Chondrocyte (in vitro differentiated cells): ENCODE measurements around the gene IFI16. TPM values are rescaled to one million over a fixed set of nuclear protein-coding genes. Genes with fewer than 3 reads are reported as not detected.
"Not testable (repeated sequence)": the region's sequence is repeated elsewhere in the genome, so short reads cannot be mapped to it uniquely, and the experiment has no call there.

Experiments used
- DNase-seq: peaks from one replicate; pipeline ENCODE4 v3.0.0; 2021; ENCODE audit warnings: mixed read lengths, low spot score
- H3K27ac Mint-ChIP-seq: one replicate; pipeline ENCODE4 v1.8.0; 2021; ENCODE audit warnings: mild to moderate bottlenecking, moderate library complexity, mixed read lengths; ENCODE audit not compliant: unreplicated experiment
- H3K27me3 Mint-ChIP-seq: 2 replicates; pipeline ENCODE4 v1.8.0; 2021; ENCODE audit warnings: low read depth, mixed read lengths
- H3K36me3 Mint-ChIP-seq: 2 replicates; pipeline ENCODE4 v1.8.0; 2021; ENCODE audit warnings: low read depth, mixed read lengths
- H3K4me1 Mint-ChIP-seq: 2 replicates; pipeline ENCODE4 v1.8.0; 2021; ENCODE audit warnings: low read depth, mild to moderate bottlenecking, mixed read lengths
- H3K4me3 Mint-ChIP-seq: one replicate; pipeline ENCODE4 v1.8.0; 2021; ENCODE audit warnings: mild to moderate bottlenecking, moderate library complexity, mixed read lengths; ENCODE audit not compliant: unreplicated experiment
- H3K9me3 Mint-ChIP-seq: 2 replicates; pipeline ENCODE4 v1.8.0; 2021; ENCODE audit warnings: low read depth, mixed read lengths
- total RNA-seq: library from RNA; stranded (reverse); gene quantifications from 3 replicates; pipeline ENCODE4 v1.2.1, GENCODE V29; 2021
- TF ChIP-seq, protein P1 (sequence below): fragments of 200-600 bp; sonication (generic); IDR thresholded peaks from 2 replicates; pipeline ENCODE4 v1.5.0; 2021; ENCODE audit warnings: antibody characterized with exemption, mild to moderate bottlenecking, moderate library complexity

Gene IFI16
- total RNA-seq, 1 donor from 2014 or later: 10.1 TPM

DNA sequence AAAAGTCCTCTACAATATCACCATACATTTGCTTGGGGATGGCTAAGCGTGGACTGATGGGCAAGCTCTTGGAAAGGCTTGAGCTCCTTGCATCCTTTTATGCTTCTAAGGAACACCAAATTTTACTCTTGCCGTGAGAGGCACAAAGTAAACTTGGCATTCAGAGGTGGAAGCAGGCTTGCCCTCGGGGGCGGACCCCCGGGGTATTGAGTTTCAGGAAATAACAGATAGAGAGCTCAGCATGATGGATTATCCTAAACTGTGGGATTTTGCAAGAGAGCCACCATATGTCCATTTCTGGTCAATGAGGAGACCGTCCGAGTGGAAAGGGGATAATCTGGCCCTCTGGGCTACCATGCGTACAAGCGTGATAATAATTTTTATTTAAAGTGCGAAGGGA, 14.0 kb downstream of the IFI16 start:
- H3K27ac Mint-ChIP-seq: no peak overlapping the region
- TF ChIP-seq, protein P1, sequence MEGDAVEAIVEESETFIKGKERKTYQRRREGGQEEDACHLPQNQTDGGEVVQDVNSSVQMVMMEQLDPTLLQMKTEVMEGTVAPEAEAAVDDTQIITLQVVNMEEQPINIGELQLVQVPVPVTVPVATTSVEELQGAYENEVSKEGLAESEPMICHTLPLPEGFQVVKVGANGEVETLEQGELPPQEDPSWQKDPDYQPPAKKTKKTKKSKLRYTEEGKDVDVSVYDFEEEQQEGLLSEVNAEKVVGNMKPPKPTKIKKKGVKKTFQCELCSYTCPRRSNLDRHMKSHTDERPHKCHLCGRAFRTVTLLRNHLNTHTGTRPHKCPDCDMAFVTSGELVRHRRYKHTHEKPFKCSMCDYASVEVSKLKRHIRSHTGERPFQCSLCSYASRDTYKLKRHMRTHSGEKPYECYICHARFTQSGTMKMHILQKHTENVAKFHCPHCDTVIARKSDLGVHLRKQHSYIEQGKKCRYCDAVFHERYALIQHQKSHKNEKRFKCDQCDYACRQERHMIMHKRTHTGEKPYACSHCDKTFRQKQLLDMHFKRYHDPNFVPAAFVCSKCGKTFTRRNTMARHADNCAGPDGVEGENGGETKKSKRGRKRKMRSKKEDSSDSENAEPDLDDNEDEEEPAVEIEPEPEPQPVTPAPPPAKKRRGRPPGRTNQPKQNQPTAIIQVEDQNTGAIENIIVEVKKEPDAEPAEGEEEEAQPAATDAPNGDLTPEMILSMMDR: no peak
- H3K4me1 Mint-ChIP-seq: no peaks in the 10 kb centered on the region
- H3K9me3 Mint-ChIP-seq: no peaks in the 10 kb centered on the region
- H3K36me3 Mint-ChIP-seq: peaks cover 1% of the 10 kb centered on the region
- H3K4me3 Mint-ChIP-seq: no peak overlapping the region
- no peaks in the 10 kb centered on the region for H3K27me3 Mint-ChIP-seq
- DNase-seq: no peak

DNA sequence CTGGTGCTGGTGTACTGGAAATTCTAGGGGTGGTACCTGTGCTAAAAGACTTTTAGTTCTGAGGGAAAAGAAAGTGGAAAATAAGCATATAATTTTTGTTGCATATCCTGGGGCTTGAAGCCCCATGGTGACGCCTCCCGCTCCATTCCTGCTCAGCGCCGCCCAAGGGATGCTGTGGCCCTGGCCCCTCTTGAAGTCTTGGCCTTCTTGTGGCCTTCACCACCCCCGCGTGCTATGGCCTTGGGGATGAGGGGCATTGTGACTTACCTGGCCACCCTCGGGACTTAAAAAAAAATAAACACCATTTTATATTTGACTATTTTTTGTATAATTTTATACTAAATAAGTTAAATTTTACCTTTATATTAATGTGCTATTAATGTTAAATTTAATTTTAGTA, 15.3 kb downstream of the IFI16 start:
- H3K27ac Mint-ChIP-seq: no peak overlapping the region
- no peak overlapping the region for H3K4me3 Mint-ChIP-seq
- H3K27me3 Mint-ChIP-seq: no peaks in the 10 kb centered on the region
- H3K36me3 Mint-ChIP-seq: peaks cover 4% of the 10 kb centered on the region
- no peaks in the 10 kb centered on the region for H3K4me1 Mint-ChIP-seq
- H3K9me3 Mint-ChIP-seq: peaks cover 2% of the 10 kb centered on the region
- TF ChIP-seq, protein P1: no peak
- DNase-seq: no peak

GRCh38 chr1:159026841-159027240, 17.1 kb downstream of the IFI16 start:
- not testable (repeated sequence) for H3K36me3 Mint-ChIP-seq, H3K27ac Mint-ChIP-seq, H3K4me3 Mint-ChIP-seq, H3K27me3 Mint-ChIP-seq, DNase-seq, H3K4me1 Mint-ChIP-seq, H3K9me3 Mint-ChIP-seq

DNA sequence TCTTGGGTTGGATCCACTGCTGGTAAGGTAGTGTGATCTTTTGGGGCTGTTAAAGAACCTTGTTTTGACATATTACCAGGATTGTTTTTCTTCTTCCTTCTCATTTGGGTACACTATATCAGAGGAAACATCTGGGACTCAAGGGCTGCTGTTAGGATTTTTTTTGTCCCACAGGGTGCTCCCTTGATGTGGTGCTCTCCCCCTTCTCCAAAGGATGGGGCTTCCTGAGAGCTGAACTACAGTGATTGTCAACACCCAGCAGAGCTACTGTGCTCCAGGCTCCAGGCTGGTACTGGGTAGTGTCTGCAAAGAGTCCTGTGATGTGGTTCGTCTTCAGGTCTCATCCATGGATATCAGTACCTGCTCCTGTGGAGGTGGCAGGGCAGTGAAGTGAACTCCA, 20.6 kb downstream of the IFI16 start:
- H3K27ac Mint-ChIP-seq: no peak overlapping the region
- H3K4me1 Mint-ChIP-seq: no peaks in the 10 kb centered on the region

DNA sequence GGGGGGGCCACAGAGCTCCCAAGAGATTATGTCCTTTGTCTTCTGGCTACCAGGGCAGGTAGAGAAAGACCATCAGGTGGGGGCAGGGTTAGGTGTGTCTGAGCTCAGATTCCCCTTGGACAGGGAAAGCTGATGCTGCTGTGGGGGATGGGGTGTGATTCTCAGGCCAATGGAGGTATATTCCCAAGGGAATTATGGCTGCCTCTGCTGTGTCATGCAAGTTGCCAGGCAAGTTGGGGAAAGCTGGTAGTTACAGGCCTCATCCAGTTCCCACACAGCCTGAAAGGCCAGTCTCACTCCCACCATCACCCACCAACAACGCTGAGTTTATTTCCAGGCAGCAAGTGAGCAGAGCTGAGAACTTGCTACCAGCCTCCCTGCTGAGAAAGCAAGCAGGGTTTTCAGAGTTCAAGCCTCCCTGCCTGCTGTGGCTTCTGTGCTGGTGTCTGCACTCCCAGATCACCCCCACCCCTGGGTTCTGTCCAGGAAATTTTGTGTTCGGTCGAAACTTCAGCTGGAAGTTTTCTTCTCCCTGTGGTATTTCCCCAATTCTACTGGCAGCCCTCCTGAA, 21.3 kb downstream of the IFI16 start:
- Mint-ChIP-seq H3K4me1 (no peaks in the 10 kb centered on the region), H3K27me3 (no peaks in the 10 kb centered on the region), H3K9me3 (peaks cover 8% of the 10 kb centered on the region), H3K36me3 (peaks cover 10% of the 10 kb centered on the region), H3K4me3 (no peak overlapping the region), H3K27ac (no peak overlapping the region)
- TF ChIP-seq, protein P1: no peak
- DNase-seq: no peak

More for the DNA sequence above, 20.6 kb downstream of the IFI16 start:
- peaks cover 8% of the 10 kb centered on the region for H3K9me3 Mint-ChIP-seq
- no peak overlapping the region for H3K4me3 Mint-ChIP-seq
- TF ChIP-seq, protein P1: no peak
- H3K27me3 Mint-ChIP-seq: no peaks in the 10 kb centered on the region
- H3K36me3 Mint-ChIP-seq: peaks cover 10% of the 10 kb centered on the region
- DNase-seq: no peak

GRCh38 chr1:159040206-159040605, 30.5 kb downstream of the IFI16 start:
- Mint-ChIP-seq H3K4me1 (peaks cover 13% of the 10 kb centered on the region), H3K27ac (no peak overlapping the region), H3K4me3 (no peak overlapping the region), H3K9me3 (no peaks in the 10 kb centered on the region), H3K27me3 (no peaks in the 10 kb centered on the region), H3K36me3 (no peaks in the 10 kb centered on the region)
- no peak for DNase-seq
- TF ChIP-seq, protein P1: no peak
